Medulla oblongata (tissue), 1 donor: Measurements from ENCODE around the gene MRPL49.
A peak's percentile ranks its signal among the peaks of the same experiment; 100 is the strongest.
"Not testable (repeated sequence)": the region's sequence is repeated elsewhere in the genome, so short reads cannot be mapped to it uniquely, and the experiment has no call there.

Source experiments
- DNase-seq: peaks from one replicate; pipeline ENCODE4 v3.0.0-alpha.2; 2015; ENCODE audit errors: extremely low spot score

MRPL49 gene

DNA sequence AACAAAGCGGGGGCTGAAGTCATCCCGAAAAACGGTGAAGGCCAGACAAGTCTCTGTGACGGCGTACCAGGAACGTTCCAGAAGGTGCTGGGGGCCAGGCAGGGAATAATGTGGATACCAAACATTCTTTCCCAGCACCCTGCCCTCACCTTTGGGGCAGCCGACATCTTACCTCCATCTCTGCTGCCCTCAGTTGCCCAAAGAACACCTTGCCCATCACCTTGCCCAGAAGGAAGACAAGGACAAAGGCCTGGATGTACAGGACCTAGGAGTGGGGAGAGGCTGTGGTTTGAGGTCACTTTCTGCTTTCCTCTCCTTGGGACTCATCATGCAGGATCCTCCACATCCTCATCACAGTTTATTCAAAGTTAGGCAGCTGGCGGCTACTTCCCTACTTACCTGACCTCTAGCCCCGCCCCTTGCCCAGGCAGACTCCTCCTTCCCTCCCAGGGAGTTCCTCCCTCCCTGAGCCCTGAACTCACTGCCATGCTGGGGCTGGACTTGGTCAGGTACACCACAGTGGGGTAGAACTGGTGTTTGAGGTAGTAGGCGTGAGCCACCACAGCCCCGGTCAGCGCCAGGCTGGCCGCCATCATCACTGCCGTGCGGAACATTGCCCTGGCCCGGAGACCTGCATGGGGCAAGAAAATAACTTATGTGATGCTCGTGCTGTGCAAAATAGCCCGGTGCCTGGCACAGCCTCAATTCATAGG, 11.0 kb downstream of the MRPL49 start:
- no peak for DNase-seq

DNA sequence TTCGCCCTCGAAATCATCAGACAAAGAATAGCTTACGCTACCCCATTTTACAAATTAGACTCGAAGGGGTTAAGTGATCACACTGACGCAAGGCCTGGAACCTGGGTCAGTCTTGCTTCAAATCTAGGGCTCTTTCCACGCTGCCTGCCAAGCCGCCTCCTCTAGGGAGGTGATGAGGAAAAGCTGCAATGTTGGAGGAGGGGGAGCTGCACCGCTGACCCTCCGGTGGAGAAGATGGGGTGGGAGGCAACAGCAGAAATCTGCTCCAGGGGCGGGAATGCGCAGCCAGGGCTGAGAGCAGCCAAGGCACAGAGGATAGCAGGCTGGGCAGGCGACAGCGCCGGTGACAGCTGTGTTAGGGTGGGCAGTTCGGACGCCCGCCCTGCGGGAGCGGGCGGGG, 11.6 kb downstream of the MRPL49 start:
- no peak for DNase-seq

- DNase-seq: peak; percentile 95
Observed at GRCh38 chr11:65134240-65134951, 12.3 kb downstream of the MRPL49 start, which contains the start of gene SYVN1. Gene SYVN1, minus strand, starts transcription at chr11:65134519. Its CDS starts 918 bp downstream, at chr11:65133601.

- peak; percentile 94 for DNase-seq
Observed at GRCh38 chr11:65134952-65135632, 13.0 kb downstream of the MRPL49 start.

- no peak for DNase-seq
Observed at GRCh38 chr11:65135633-65136145, 13.6 kb downstream of the MRPL49 start.

DNA sequence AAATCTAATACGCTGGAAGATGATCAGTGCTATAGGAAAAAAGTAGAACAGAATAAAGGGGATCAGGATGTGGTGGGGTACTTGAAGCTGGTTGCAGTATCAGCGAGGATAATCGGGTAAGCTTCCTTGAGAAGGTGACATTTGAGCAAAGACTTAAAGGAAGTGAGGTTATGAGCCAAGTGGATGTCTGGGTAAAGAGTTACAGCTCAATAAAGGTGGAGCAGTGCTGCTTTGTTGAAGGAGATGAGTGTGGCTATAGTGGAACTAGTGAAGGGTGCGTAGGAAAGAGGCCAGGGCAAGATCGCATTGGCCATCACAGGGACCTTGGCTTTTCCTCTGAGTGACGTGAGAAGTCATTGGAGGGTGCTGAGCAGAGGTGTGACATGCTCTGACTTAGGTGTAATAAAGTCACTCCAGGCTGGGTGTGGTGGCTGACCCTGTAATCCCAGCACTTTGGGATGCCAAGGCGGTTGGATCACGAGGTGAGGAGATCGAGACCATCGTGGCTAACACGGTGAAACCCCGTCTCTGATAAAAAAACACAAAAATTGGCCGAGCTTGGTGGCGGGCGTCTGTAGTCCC, 14.5 kb downstream of the MRPL49 start:
- no peak for DNase-seq

DNA sequence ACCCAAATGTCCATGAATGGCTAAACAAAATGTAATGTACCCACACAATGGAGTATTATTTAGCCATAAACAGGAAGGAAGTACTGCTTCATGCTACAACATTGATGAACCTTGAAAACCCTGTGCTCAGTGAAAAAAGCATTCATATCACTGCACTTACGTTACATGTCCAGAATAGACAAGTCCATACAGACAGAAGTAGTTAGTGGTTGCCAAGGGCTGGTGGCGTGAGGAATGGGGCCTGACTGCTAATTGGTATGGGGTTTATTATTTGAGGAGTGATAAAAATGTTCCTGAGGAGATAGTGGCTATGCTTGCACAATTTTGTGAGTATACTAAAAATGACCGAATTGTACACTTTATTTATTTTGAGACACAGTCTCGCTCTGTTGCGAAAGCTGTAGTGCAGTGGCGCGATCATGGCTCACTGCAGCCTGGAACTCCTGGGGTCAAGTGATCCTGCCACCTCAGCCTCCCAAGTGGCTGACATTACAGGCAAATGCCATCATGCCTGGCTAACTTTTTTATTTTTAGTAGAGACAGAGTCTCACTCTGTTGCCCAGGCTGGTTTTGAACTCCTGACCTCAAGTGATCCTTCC, 19.9 kb downstream of the MRPL49 start:
- no peak for DNase-seq

DNA sequence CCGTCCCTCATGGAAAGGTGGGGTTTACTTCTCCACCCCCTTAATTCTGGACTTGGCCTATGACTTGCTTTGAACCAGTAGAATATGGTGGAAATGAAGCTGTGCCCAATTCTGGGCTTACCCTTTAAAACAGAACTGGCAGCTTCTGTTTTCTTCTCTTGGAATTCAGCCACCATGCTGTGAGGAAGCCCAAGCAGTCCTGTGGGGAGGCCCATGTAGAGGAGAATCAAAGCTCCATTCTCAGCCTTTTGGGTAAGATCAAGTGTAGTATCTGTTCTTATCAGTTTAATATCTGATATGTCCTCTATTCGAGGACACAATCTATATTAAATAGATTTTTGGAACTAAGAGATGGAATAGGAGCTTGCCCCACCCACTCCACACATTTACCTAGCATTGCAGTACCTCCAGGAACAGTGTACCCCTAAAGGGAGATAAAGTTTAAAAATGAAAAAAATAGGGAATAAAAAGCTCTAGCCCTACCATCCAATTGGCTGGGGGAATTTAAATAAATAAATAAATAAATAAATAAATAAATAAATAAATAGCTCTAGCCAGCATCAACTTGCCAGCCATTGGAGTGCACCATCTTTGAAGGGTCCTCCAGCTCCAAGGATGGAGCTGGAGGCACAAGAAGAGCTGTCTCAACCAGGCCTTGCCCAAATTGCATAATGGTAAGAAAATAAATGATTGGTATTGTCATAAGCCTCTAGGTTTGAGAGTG, 25.4 kb downstream of the MRPL49 start:
- DNase-seq: no peak

GRCh38 chr11:65148657-65149056, 26.5 kb downstream of the MRPL49 start:
- no peak for DNase-seq

DNA sequence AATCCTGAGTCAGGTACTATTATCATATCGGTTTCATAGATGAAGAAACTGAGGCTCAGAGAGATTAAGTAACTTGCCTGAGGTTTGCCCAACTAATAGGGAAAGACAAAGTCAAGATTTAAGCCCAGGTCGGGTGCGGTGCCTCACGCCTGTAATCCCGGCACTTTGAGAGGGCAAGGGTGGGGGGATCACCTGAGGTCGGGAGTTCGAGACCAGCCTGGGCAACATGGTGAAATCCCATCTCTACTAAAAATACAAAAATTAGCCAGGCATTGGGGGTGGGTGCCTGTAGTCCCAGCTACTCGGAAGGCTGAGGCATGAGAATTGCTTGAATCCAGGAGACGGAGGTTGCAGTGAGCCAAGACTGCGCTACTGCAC, 28.0 kb downstream of the MRPL49 start:
- not testable (repeated sequence) for DNase-seq

GRCh38 chr11:65150509-65151299, 28.6 kb downstream of the MRPL49 start:
- peak; percentile 91 for DNase-seq

- no peak for DNase-seq
Observed at GRCh38 chr11:65151331-65151899, 29.3 kb downstream of the MRPL49 start.

DNA sequence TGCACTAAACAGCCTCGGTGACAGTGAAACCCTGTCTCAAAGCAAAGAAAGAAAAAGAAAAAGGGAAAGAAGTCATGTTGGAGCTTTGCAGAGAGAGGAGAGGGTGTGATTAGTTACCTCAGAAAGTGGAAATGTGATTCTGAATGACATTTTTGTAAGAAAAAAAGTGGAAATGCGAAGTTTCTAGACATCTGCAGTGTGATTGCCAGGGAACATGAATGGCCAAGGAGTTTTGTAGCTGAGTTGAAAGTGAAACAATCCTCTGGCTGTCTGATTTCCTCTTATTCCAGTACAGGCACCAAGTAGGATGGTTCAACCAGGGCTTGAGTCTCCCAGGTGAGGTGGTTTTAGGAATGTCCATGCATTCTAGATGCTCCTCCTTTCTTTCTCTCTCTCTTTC, 30.0 kb downstream of the MRPL49 start:
- peak; percentile 50 for DNase-seq

DNA sequence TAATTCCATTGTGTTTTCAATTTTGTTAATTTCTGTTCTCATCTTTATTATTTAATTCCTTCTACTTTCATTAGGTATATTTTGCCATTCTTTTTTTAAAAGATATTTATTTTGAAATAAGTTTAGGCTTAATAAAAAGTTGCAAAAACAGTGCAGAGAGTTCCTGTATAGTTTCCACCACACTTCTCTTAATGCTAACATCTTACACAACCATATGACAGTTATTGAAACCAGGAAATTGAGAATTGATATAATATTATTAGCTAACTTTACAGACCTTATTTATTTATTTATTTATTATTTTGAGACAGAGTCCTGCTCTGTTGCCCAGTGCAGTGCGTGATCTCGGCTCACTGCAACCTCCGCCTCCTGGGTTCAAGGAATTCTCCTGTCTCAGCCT, 34.1 kb downstream of the MRPL49 start:
- DNase-seq: no peak

GRCh38 chr11:65156926-65157325, 34.8 kb downstream of the MRPL49 start:
- DNase-seq: no peak

DNA sequence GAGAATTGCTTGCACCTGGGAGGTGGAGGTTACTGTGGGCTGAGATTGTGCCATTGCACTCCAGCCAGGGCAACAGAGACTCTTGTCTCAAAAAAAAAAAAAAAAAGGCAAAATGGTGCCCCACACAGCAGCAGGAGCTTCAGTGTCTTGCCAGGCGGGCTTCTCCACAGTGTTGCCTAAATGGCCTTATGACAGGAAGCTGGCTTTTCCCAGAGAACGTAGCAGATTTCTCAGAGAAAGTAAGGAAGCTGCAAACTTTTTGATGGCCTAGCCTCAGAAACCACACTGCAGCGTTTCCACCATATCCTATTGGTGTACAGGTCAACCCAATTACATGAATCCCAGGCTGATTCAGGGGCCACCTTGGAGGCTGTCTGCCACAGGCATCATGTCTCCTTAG, 35.2 kb downstream of the MRPL49 start:
- DNase-seq: no peak

DNA sequence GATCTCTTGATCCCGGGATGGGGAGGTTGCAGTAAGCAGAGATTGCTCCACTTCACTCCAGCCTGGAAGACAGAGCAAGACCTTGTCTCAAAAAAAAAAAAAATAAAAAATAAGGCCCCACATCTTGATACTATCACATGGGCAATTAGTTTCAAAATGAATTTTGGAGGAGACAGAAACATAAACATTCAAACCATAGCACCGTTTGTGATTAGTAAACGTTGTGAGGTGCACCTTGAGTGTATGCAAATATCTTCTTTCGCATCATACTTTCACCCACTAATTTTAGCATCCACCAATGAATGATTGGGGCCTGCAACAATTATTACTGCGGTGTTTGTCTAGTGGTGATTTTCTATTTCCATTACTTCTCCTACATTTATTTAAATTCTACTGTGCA, 36.9 kb downstream of the MRPL49 start:
- DNase-seq: no peak

GRCh38 chr11:65160643-65161042, 38.5 kb downstream of the MRPL49 start:
- no peak for DNase-seq

GRCh38 chr11:65163684-65164083, 41.6 kb downstream of the MRPL49 start:
- no peak for DNase-seq
